Measurements from ENCODE around the gene WNT6. TPM values are rescaled to one million over a fixed set of nuclear protein-coding genes. Genes with fewer than 3 reads are reported as not detected.

The WNT6 gene
- total RNA-seq, 1 experiment from 2014 or later, result not detected

Other genes starting within 250 kb of the WNT6 start
- 14.6 and 14.8 TPM in 2 replicates for gene ZNF142, start 200.2 kb upstream of the WNT6 start, total RNA-seq (2014; rRNA removed; shearing (Covaris generic))
- 31.1 and 32.2 TPM in 2 replicates for gene BCS1L, start 200.1 kb upstream of the WNT6 start, total RNA-seq (2014; rRNA removed; shearing (Covaris generic))
- 40.6 and 55.5 TPM in 2 replicates for gene RNF25, start 187.8 kb upstream of the WNT6 start, total RNA-seq (2014; rRNA removed; shearing (Covaris generic))
- gene STK36, start 187.7 kb upstream of the WNT6 start, total RNA-seq (2014; rRNA removed; shearing (Covaris generic)), result 20.4 and 29.4 TPM in 2 replicates
- 82.1 and 87.6 TPM in 2 replicates for gene TTLL4, start 149.0 kb upstream of the WNT6 start, total RNA-seq (2014; rRNA removed; shearing (Covaris generic))
- 14.3 and 15.4 TPM in 2 replicates for gene CYP27A1, start 77.7 kb upstream of the WNT6 start, total RNA-seq (2014; rRNA removed; shearing (Covaris generic))
- gene PRKAG3, start 28.0 kb upstream of the WNT6 start, total RNA-seq (2014; rRNA removed; shearing (Covaris generic)), result not detected in 2 replicates
- 0.33 TPM in 1 of 2 replicates, not detected in the other for gene WNT10A, start 21.0 kb downstream of the WNT6 start, total RNA-seq (2014; rRNA removed; shearing (Covaris generic))
- gene CDK5R2, start 99.9 kb downstream of the WNT6 start, total RNA-seq (2014; rRNA removed; shearing (Covaris generic)), result 0.17 TPM in 1 of 2 replicates, not detected in the other
- not detected in 2 replicates for gene FEV, start 125.4 kb downstream of the WNT6 start, total RNA-seq (2014; rRNA removed; shearing (Covaris generic))
- not detected in 2 replicates for gene CRYBA2, start 133.6 kb downstream of the WNT6 start, total RNA-seq (2014; rRNA removed; shearing (Covaris generic))
- 0.11 TPM in 1 of 2 replicates, not detected in the other for gene CFAP65, start 181.7 kb downstream of the WNT6 start, total RNA-seq (2014; rRNA removed; shearing (Covaris generic))
- 1.1 TPM in 2 replicates for gene IHH, start 201.1 kb downstream of the WNT6 start, total RNA-seq (2014; rRNA removed; shearing (Covaris generic))

All from H7 (cell line).